ENCODE measurements around the gene SLC35E4.
A peak's percentile ranks its signal among the peaks of the same experiment; 100 is the strongest.

GRCh38 chr22:30667107-30667493 is 31.5 kb downstream of the SLC35E4 start:
- no peak for TF ChIP-seq CTCF (IDR thresholded peaks at IDR 0.05; ENCODE audit: poor library complexity)
- TF ChIP-seq EZH2 (IDR thresholded peaks at IDR 0.05; ENCODE audit: borderline replicate concordance) = no peak
- TF ChIP-seq EZH2phosphoT487 (IDR thresholded peaks at IDR 0.05; ENCODE audit: low read depth, severe bottlenecking, unreplicated experiment) = peak; percentile 44

Measured in hepatocyte (in vitro differentiated cells).